ENCODE measurements around the gene PDGFA. TPM values are rescaled to one million over a fixed set of nuclear protein-coding genes. Genes with fewer than 3 reads are reported as not detected.

PDGFA gene
- total and polyA plus RNA-seq, 9 donors: 3.7 to 35.5 (median 8.7) TPM

DNA sequence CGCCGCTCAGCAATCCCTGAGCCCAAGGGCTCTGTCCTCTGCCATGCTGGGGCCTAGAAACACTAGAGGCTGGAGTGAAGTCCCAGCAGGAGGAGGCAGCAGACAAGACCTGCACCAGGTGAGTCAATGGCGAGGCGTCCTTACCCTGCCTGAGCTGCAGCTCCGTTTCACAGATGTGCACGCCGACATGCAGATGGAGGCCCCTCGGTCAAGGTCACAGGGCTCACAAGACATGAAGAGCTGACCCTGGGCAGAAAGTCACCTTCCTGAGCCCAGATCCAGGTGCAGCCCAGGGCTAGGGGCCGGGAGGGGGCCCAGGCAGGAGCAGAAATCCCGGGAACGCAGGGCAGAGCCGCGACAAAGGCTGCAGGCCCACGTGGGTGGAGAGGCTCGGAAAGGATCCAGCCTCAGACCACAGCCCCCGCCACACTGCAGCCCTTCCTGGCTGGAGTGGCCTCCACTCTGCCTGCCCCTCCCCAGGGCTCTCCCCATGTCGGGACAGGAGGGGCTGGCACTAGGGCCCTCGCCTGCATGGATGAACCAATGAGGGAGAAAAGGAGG, 23.8 kb downstream of the PDGFA start:
- H3K36me3 ChIP-seq: no peaks in the 10 kb centered on the region
- TF ChIP-seq EP300 (IDR thresholded peaks at IDR 0.05) (no peak), CTCF (IDR thresholded peaks at IDR 0.05) (no peak), POLR2A (IDR thresholded peaks at IDR 0.05) (no peak)
- H3K27ac ChIP-seq: no peak overlapping the region
- 52 to 67% (median 64%) methylated on average over 18 of the region's 18 CpGs for WGBS, 3 donors
- H3K4me3 ChIP-seq: no peak overlapping the region
- intact Hi-C loops (cut with DNase I): no loop called here
- H3K9me3 ChIP-seq: no peaks in the 10 kb centered on the region
- DNase-seq: no peak
- no peaks in the 10 kb centered on the region for H3K4me1 ChIP-seq (ENCODE audit: insufficient read depth)
- no peaks in the 10 kb centered on the region for H3K27me3 ChIP-seq

DNA sequence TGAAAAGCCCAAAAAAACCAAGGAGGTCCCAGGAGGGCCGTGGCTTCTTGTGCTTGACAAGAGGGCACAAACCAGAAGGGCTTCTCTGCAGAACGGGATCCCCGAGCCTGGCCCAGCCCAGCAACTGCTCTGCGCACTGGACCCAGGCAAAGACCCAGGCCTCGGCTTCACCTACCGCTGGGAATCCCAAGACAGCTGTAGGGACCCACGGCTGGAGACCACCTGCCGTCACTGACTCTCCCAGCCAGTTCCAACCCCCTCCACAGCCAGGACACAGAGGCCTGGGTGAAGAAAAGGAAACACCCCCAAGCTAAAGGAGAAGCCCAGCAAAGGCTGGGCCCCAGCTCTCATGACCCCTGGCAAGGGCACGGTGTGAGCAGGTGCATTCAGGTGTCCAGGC, 24.3 kb downstream of the PDGFA start:
- H3K36me3 ChIP-seq: no peaks in the 10 kb centered on the region
- TF ChIP-seq CTCF (IDR thresholded peaks at IDR 0.05) (no peak), EP300 (IDR thresholded peaks at IDR 0.05) (no peak), POLR2A (IDR thresholded peaks at IDR 0.05) (no peak)
- no peak overlapping the region for H3K27ac ChIP-seq
- 77 to 87% (median 81%) methylated on average over 9 of the region's 9 CpGs for WGBS, 3 donors
- H3K4me3 ChIP-seq: no peak overlapping the region
- no peak for DNase-seq
- no peaks in the 10 kb centered on the region for H3K27me3 ChIP-seq
- H3K4me1 ChIP-seq (ENCODE audit: insufficient read depth): no peaks in the 10 kb centered on the region
- intact Hi-C loops (cut with DNase I): no loop called here
- H3K9me3 ChIP-seq: no peaks in the 10 kb centered on the region

DNA sequence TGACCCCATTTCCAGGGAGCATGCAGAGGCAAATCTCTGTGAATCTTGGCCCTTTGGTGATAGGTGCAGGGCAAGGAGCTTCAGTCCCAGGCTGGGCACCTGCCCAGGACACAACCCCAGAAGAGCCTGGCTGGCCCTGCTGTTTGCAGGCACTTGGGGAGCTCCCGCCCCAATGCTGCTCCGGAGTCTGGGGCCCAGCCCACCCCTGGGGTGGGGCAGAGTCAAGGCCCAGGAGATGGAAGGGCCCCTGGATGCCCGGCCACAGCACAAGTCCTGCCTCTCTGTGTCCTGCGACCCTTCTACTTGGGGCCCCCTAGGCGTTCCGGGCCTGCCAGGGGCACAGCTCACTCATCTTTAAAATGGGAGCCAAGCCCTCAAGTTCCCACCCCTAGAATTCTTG, 24.7 kb downstream of the PDGFA start:
- Histone ChIP-seq H3K36me3 (no peaks in the 10 kb centered on the region), H3K27ac (no peak overlapping the region), H3K9me3 (no peaks in the 10 kb centered on the region), H3K27me3 (no peaks in the 10 kb centered on the region), H3K4me3 (no peak overlapping the region), H3K4me1 (ENCODE audit: insufficient read depth) (no peaks in the 10 kb centered on the region)
- TF ChIP-seq POLR2A (IDR thresholded peaks at IDR 0.05) (no peak), CTCF (IDR thresholded peaks at IDR 0.05) (no peak), EP300 (IDR thresholded peaks at IDR 0.05) (no peak)
- DNase-seq: no peak
- intact Hi-C loops (cut with DNase I): no loop called here
- WGBS, 3 donors: 91 to 93% (median 91%) methylated on average over 6 of the region's 6 CpGs

DNA sequence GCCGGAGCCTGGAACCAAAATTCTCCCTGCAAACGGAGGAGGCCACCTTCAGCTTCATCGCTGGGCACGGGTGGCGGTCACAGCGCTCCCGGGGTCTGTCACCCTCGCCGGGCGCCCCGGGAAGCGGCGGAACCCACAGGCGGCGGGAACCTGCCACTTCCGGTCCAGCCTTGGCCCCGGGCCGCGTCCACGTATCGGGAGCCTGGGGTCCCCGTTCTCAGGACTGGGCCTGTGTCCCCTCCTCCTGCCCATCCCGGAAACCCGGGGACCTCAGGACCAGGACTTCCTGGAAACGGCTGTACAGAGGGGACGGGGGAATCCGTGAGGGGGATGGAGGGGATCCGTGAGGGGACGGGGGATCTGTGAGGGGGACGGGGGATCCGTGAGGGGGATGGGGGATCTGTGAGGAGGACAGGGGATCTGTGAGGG, 25.4 kb downstream of the PDGFA start:
- Histone ChIP-seq H3K27me3 (no peaks in the 10 kb centered on the region), H3K9me3 (no peaks in the 10 kb centered on the region), H3K36me3 (no peaks in the 10 kb centered on the region), H3K4me1 (ENCODE audit: insufficient read depth) (no peaks in the 10 kb centered on the region), H3K27ac (no peak overlapping the region), H3K4me3 (no peak overlapping the region)
- intact Hi-C loops (cut with DNase I): no loop called here
- no peak for TF ChIP-seq CTCF (IDR thresholded peaks at IDR 0.05)
- TF ChIP-seq POLR2A (IDR thresholded peaks at IDR 0.05): no peak
- WGBS, 3 donors: 80 to 86% (median 86%) methylated on average over 22 to 31 of the region's 31 CpGs
- no peak for DNase-seq

Data from ovary (tissue), 9 donors.